ENCODE data around the gene DHX35. TPM values are rescaled to one million over a fixed set of nuclear protein-coding genes. Genes with fewer than 3 reads are reported as not detected.

Gene DHX35
- total and polyA plus RNA-seq, 2 of the 8 experiments (the other 6 are each of a cell fraction or from before 2014, with no cell fraction given): 21.9 to 27.7 TPM

GRCh38 chr20:39009348-39009747, 47.2 kb downstream of the DHX35 start (continued):
- TF ChIP-seq CHD7 (IDR thresholded peaks at IDR 0.05; ENCODE audit: insufficient replicate concordance, low read length) (no peak), CTBP2 (IDR thresholded peaks at IDR 0.05; ENCODE audit: borderline replicate concordance, insufficient read depth, insufficient read length, low read length) (no peak), HDAC2 (IDR thresholded peaks at IDR 0.05; ENCODE audit: borderline replicate concordance in 1 of 2, low read depth in 2 of 2, low read length in 2 of 2) (no peak), FOSL1 (IDR thresholded peaks at IDR 0.05; ENCODE audit: insufficient read depth, low read depth, low read length) (no peak), EGR1 (IDR thresholded peaks at IDR 0.05; ENCODE audit: borderline replicate concordance, low read depth, low read length) (no peak), EZH2 (IDR thresholded peaks at IDR 0.05; ENCODE audit: low read depth, low read length, severe bottlenecking) (no peak), NRF1 (IDR thresholded peaks at IDR 0.05; ENCODE audit: low read depth, low read length) (no peak)
